ENCODE measurements around the gene GABRB1.

GRCh38 chr4:46994007-46994405 lies 37.4 kb upstream of the GABRB1 start:
- no peak for TF ChIP-seq ZNF184 (tag by site-specific recombination; IDR thresholded peaks at IDR 0.05)
- TF ChIP-seq ZBTB20 (tag by site-specific recombination; IDR thresholded peaks at IDR 0.05): no peak
- no peak for TF ChIP-seq CTCF (tag by site-specific recombination; IDR thresholded peaks at IDR 0.05)
- TF ChIP-seq ZXDB (tag by site-specific recombination; IDR thresholded peaks at IDR 0.05): no peak
- TF ChIP-seq, protein P1, sequence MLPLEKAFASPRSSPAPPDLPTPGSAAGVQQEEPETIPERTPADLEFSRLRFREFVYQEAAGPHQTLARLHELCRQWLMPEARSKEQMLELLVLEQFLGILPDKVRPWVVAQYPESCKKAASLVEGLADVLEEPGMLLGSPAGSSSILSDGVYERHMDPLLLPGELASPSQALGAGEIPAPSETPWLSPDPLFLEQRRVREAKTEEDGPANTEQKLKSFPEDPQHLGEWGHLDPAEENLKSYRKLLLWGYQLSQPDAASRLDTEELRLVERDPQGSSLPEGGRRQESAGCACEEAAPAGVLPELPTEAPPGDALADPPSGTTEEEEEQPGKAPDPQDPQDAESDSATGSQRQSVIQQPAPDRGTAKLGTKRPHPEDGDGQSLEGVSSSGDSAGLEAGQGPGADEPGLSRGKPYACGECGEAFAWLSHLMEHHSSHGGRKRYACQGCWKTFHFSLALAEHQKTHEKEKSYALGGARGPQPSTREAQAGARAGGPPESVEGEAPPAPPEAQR (tag by site-specific recombination; IDR thresholded peaks at IDR 0.05): no peak
